SK-N-SH (cell line): ENCODE measurements around the gene DROSHA. TPM values are rescaled to one million over a fixed set of nuclear protein-coding genes. Genes with fewer than 3 reads are reported as not detected.

Experiments used
- CTCF ChIA-PET: fragments of 300-600, 350-600 bp; formaldehyde crosslinking; extraction: SDS; loops from one replicate; lab custom pipeline; 2021; lab: Yijun Ruan, JAX
- POLR2A ChIA-PET: fragments of 350-600 bp; sonication (Branson Sonifier 250); formaldehyde crosslinking; extraction: SDS; loops from one replicate; lab custom pipeline; 2020; ENCODE audit warnings: antibody characterized with exemption, inconsistent platforms; lab: Yijun Ruan, JAX
- DNase-seq: peaks from one replicate; pipeline ENCODE4 v3.0.0; 2012
- H2AFZ ChIP-seq: fragments of 200-600 bp; sonication (generic); 2 replicates; pipeline ENCODE4 v1.8.1; 2016; ENCODE audit warnings: antibody characterized with exemption, mild to moderate bottlenecking, low read depth
- H3F3A ChIP-seq: fragments of 200-600 bp; sonication (generic); replicated peaks from 2 replicates; pipeline ENCODE3; 2016; ENCODE audit warnings: antibody characterized with exemption, mild to moderate bottlenecking; ENCODE audit not compliant: insufficient read depth
- H3K27ac ChIP-seq, 2 experiments: fragments of 200-500 bp in 1 of 2; fragments of 200-600 bp in 1 of 2; sonication (Bioruptor generic) in 1 of 2; sonication (generic), shearing (Covaris generic) in 1 of 2; 2 replicates each; pipeline versions ENCODE4 v1.5.1 to v1.6.1; 2014 to 2016; ENCODE audit warnings: low read depth in 2 of 2, inconsistent platforms in 1 of 2, low read length in 1 of 2, mild to moderate bottlenecking in 1 of 2, mixed read lengths in 1 of 2
- H3K27me3 ChIP-seq: fragments of 200-600 bp; sonication (generic), shearing (Covaris generic); 2 replicates; pipeline ENCODE4 v1.6.1; 2016; ENCODE audit warnings: mixed run types; ENCODE audit not compliant: insufficient read depth
- H3K36me3 ChIP-seq, 2 experiments: fragments of 200-500 bp in 1 of 2; fragments of 200-600 bp in 1 of 2; sonication (Bioruptor generic) in 1 of 2; sonication (generic) in 1 of 2; replicated peaks in 1 of 2; 2 replicates each; pipeline versions ENCODE3 to v1.5.1; 2014 to 2016; ENCODE audit warnings: low read length in 1 of 2, mild to moderate bottlenecking in 1 of 2; ENCODE audit not compliant: insufficient read depth in 2 of 2, control insufficient read depth in 1 of 2
- H3K4me1 ChIP-seq, 2 experiments: fragments of 200-500 bp in 1 of 2; fragments of 200-600 bp in 1 of 2; sonication (Bioruptor generic) in 1 of 2; sonication (generic), shearing (Covaris generic) in 1 of 2; 2 replicates each; pipeline versions ENCODE4 v1.5.1 to v1.6.1; 2014 to 2016; ENCODE audit warnings: low read depth in 1 of 2, low read length in 1 of 2, mixed run types in 1 of 2; ENCODE audit not compliant: insufficient read depth in 2 of 2, control insufficient read depth in 1 of 2
- H3K4me2 ChIP-seq: fragments of 200-600 bp; sonication (generic), shearing (Covaris generic); 2 replicates; pipeline ENCODE4 v1.6.1; 2017; ENCODE audit warnings: mixed run types
- H3K4me3 ChIP-seq, 2 experiments: fragments of 200-500 bp in 1 of 2; fragments of 200-600 bp in 1 of 2; sonication (Bioruptor generic) in 1 of 2; sonication (generic), shearing (Covaris generic) in 1 of 2; 2 replicates each; pipeline versions ENCODE4 v1.5.1 to v1.8.1; 2014 to 2016; ENCODE audit warnings: low read depth in 2 of 2, inconsistent platforms in 1 of 2, low read length in 1 of 2, mild to moderate bottlenecking in 1 of 2, mixed read lengths in 1 of 2, moderate library complexity in 1 of 2
- H3K79me2 ChIP-seq: fragments of 200-600 bp; sonication (generic); 2 replicates; pipeline ENCODE4 v1.8.1; 2017; ENCODE audit warnings: mild to moderate bottlenecking; ENCODE audit not compliant: insufficient read depth
- H3K9ac ChIP-seq: fragments of 200-600 bp; sonication (generic); 2 replicates; pipeline ENCODE4 v1.6.1; 2017; ENCODE audit warnings: mixed run types
- H3K9me2 ChIP-seq: fragments of 200-600 bp; sonication (generic); 2 replicates; pipeline ENCODE4 v1.6.1; 2017; ENCODE audit warnings: mixed run types
- H3K9me3 ChIP-seq: fragments of 200-600 bp; sonication (generic); 2 replicates; pipeline ENCODE4 v1.6.1; 2017; ENCODE audit warnings: mixed run types, mild to moderate bottlenecking, moderate library complexity
- H4K20me1 ChIP-seq: fragments of 200-600 bp; sonication (generic); 2 replicates; pipeline ENCODE4 v1.6.1; 2017; ENCODE audit warnings: mild to moderate bottlenecking, mixed run types; ENCODE audit not compliant: insufficient read depth
- CHD2 ChIP-seq: fragments of 150-350 bp; IDR thresholded peaks from 2 replicates; pipeline ENCODE4 v1.6.1; 2018; ENCODE audit warnings: low read length; ENCODE audit not compliant: partially characterized antibody
- EP300 ChIP-seq, 2 experiments: IDR thresholded peaks; 2 replicates each; pipeline versions ENCODE4 v1.4.0 to v1.6.1; 2012; ENCODE audit warnings: borderline replicate concordance in 1 of 2, low read depth in 1 of 2, low read length in 1 of 2
- EZH2phosphoT487 ChIP-seq: fragments of 200-600 bp; sonication (generic); IDR thresholded peaks from 2 replicates; pipeline ENCODE4 v1.6.1; 2017; ENCODE audit warnings: low read depth, mixed run types, mild to moderate bottlenecking, antibody characterized with exemption, moderate library complexity, borderline replicate concordance
- FOXJ3 ChIP-seq: sonication (generic); formaldehyde crosslinking; IDR thresholded peaks from 2 replicates; pipeline ENCODE4 v1.5.1; 2020; ENCODE audit warnings: mild to moderate bottlenecking, missing genetic modification reagents
- FOXM1 ChIP-seq: IDR thresholded peaks from 2 replicates; pipeline ENCODE4 v1.4.0; 2012; ENCODE audit warnings: low read depth, mild to moderate bottlenecking
- NFIC ChIP-seq: IDR thresholded peaks from 2 replicates; pipeline ENCODE4 v1.4.0; 2012; ENCODE audit warnings: borderline replicate concordance
- NRF1 ChIP-seq: IDR thresholded peaks from 2 replicates; pipeline ENCODE4 v1.6.1; 2012; ENCODE audit warnings: low read depth, mild to moderate bottlenecking, low read length
- POLR2AphosphoS5 ChIP-seq: IDR thresholded peaks from 2 replicates; pipeline ENCODE4 v1.6.1; 2012; ENCODE audit warnings: low read depth, low read length
- RFX5 ChIP-seq: IDR thresholded peaks from 2 replicates; pipeline ENCODE4 v1.6.1; 2012; ENCODE audit warnings: mild to moderate bottlenecking, improper control_type of control experiment, low read length
- TCF12 ChIP-seq: IDR thresholded peaks from 2 replicates; pipeline ENCODE4 v1.4.0; 2012
- USF1 ChIP-seq: IDR thresholded peaks from 2 replicates; pipeline ENCODE4 v1.4.0; 2012; ENCODE audit warnings: low read depth, borderline replicate concordance
- USF2 ChIP-seq: fragments of 150-350 bp; IDR thresholded peaks from 2 replicates; pipeline ENCODE4 v1.6.1; 2017; ENCODE audit warnings: antibody characterized with exemption, low read length, low read depth, borderline replicate concordance
- ZBTB33 ChIP-seq: IDR thresholded peaks from 2 replicates; pipeline ENCODE4 v1.4.0; 2012; ENCODE audit warnings: low read depth, borderline replicate concordance
- WGBS: methylation state at CpG from one replicate; pipeline ENCODE4 v1.1.6; 2017; ENCODE audit warnings: low lambda C conversion rate; 5-methylcytosine and 5-hydroxymethylcytosine counted together
- polyA plus RNA-seq, 3 experiments: library from polyadenylated mRNA; depleted of rRNA; stranded (reverse); fragments of >200 nt; gene quantifications; 2 replicates each; pipeline ENCODE4 v1.2.3, GENCODE V29; 2012
- TF ChIP-seq, protein P1 (sequence below): fragments of 200-600 bp; sonication (generic); IDR thresholded peaks from 2 replicates; pipeline ENCODE4 v1.6.1; 2017; ENCODE audit warnings: antibody characterized with exemption, mild to moderate bottlenecking, moderate library complexity

The DROSHA gene
- polyA plus RNA-seq, 1 of the 3 experiments (the other 2 are of a cell fraction), result 49.3 TPM

GRCh38 chr5:31511305-31511704 is 20.6 kb downstream of the DROSHA start:
- Histone ChIP-seq H3K4me2 (no peak overlapping the region), H3F3A (no peaks in the 10 kb centered on the region), H2AFZ (no peak overlapping the region), H3K27me3 (no peaks in the 10 kb centered on the region), H3K9me2 (no peaks in the 10 kb centered on the region), H3K79me2 (0 out of 2 replicates have a peak, but pooled peaks cover 5% of the 10 kb centered on the region)
- ChIA-PET CTCF (no interaction called here), POLR2A (no interaction called here)
- WGBS, result 100% methylated on average over 4 of the region's 4 CpGs
- TF ChIP-seq EZH2phosphoT487, result no peak
- no peak for TF ChIP-seq TCF12
- no peak for TF ChIP-seq NRF1
- TF ChIP-seq FOXM1, result no peak
- no peak for TF ChIP-seq CHD2
- TF ChIP-seq, protein P1, sequence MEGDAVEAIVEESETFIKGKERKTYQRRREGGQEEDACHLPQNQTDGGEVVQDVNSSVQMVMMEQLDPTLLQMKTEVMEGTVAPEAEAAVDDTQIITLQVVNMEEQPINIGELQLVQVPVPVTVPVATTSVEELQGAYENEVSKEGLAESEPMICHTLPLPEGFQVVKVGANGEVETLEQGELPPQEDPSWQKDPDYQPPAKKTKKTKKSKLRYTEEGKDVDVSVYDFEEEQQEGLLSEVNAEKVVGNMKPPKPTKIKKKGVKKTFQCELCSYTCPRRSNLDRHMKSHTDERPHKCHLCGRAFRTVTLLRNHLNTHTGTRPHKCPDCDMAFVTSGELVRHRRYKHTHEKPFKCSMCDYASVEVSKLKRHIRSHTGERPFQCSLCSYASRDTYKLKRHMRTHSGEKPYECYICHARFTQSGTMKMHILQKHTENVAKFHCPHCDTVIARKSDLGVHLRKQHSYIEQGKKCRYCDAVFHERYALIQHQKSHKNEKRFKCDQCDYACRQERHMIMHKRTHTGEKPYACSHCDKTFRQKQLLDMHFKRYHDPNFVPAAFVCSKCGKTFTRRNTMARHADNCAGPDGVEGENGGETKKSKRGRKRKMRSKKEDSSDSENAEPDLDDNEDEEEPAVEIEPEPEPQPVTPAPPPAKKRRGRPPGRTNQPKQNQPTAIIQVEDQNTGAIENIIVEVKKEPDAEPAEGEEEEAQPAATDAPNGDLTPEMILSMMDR, result no peak
- no peak for TF ChIP-seq USF1
- TF ChIP-seq ZBTB33, result no peak
- TF ChIP-seq FOXJ3 (CRISPR knock-in tag), result no peak
- TF ChIP-seq USF2, result no peak
- TF ChIP-seq, all 33 proteins: peak for 0
- Histone ChIP-seq H3K9ac (no peak overlapping the region), H3K4me3 (no peak overlapping the region), H3K9me3 (no peaks in the 10 kb centered on the region), H3K27ac (no peak overlapping the region), H4K20me1 (no peaks in the 10 kb centered on the region), H3K36me3 (peaks cover 60 to 81% of the 10 kb centered on the region in 2 experiments), H3K4me1 (no peaks in the 10 kb centered on the region)
- no peak for DNase-seq

- H3F3A ChIP-seq, result peaks cover 3% of the 10 kb centered on the region
- WGBS, result 90% methylated on average over 10 of the region's 10 CpGs
- no peaks in the 10 kb centered on the region for H3K9me3 ChIP-seq
- H3K9ac ChIP-seq, result no peak overlapping the region
- peaks cover 48 to 88% of the 10 kb centered on the region in 2 experiments for H3K36me3 ChIP-seq
- no peaks in the 10 kb centered on the region for H4K20me1 ChIP-seq
- CTCF ChIA-PET, result no interaction called here
- no peaks in the 10 kb centered on the region for H3K9me2 ChIP-seq
- H3K79me2 ChIP-seq, result no peaks in the 10 kb centered on the region
- no peak for DNase-seq
- no peak overlapping the region for H3K4me2 ChIP-seq
- no peaks in the 10 kb centered on the region for H3K27me3 ChIP-seq
- no peak for TF ChIP-seq EP300 (IDR thresholded peaks at IDR 0.05; ENCODE audit: borderline replicate concordance in 1 of 2, low read depth in 1 of 2, low read length in 1 of 2)
- no peak for TF ChIP-seq RFX5
- no peak for TF ChIP-seq POLR2AphosphoS5
- TF ChIP-seq NFIC, result no peak
- H2AFZ ChIP-seq, result no peak overlapping the region
- POLR2A ChIA-PET, result no interaction called here
- no peaks in the 10 kb centered on the region; a peak in 1 of 4 replicates for H3K4me1 ChIP-seq
- H3K4me3 ChIP-seq, result no peak overlapping the region
- no peak overlapping the region for H3K27ac ChIP-seq
Measured at GRCh38 chr5:31504529-31504928, 27.4 kb downstream of the DROSHA start.
